Measurements from ENCODE around the gene HOXB9.

- no peak for TF ChIP-seq CTCF (IDR thresholded peaks at IDR 0.05; ENCODE audit: low read depth, low read length, poor library complexity, severe bottlenecking)
- 0 out of 2 replicates have a peak, but pooled peaks have one; percentile 8 for TF ChIP-seq EZH2phosphoT487 (IDR thresholded peaks at IDR 0.05; ENCODE audit: borderline replicate concordance, low read length)
Observed at GRCh38 chr17:48601539-48602425, 24.4 kb downstream of the HOXB9 start.
